Activated naive CD4-positive, alpha-beta T cell treated with anti-CD3 and anti-CD28 coated beads, Interleukin-2, amount 10 ng/mL, durations not matched to agents 7 days and 5 days (primary cell): ENCODE data around the gene SFXN1.

Source experiments
- CTCF ChIA-PET: fragments of 350-600 bp; sonication (Branson Sonifier 250); formaldehyde crosslinking; loops from one replicate; lab custom pipeline; 2021; ENCODE audit warnings: antibody characterized with exemption; lab: Charles Lee
- DNase-seq: peaks from one replicate; pipeline ENCODE4 v3.0.0-alpha.2; 2020
- H3K27ac Mint-ChIP-seq: one replicate; pipeline ENCODE4 v1.8.0; 2021; ENCODE audit warnings: mild to moderate bottlenecking, moderate library complexity, mixed read lengths
- H3K27me3 Mint-ChIP-seq: one replicate; pipeline ENCODE4 v1.8.0; 2021; ENCODE audit warnings: mild to moderate bottlenecking, mixed read lengths
- H3K36me3 Mint-ChIP-seq: one replicate; pipeline ENCODE4 v1.8.0; 2021; ENCODE audit warnings: mixed read lengths
- H3K4me1 Mint-ChIP-seq: one replicate; pipeline ENCODE4 v1.8.0; 2021; ENCODE audit warnings: mixed read lengths
- H3K4me3 Mint-ChIP-seq: one replicate; pipeline ENCODE4 v1.8.0; 2021; ENCODE audit warnings: mild to moderate bottlenecking, moderate library complexity, mixed read lengths
- H3K9me3 Mint-ChIP-seq: one replicate; pipeline ENCODE4 v1.8.0; 2021; ENCODE audit warnings: mixed read lengths

SFXN1 gene

DNA sequence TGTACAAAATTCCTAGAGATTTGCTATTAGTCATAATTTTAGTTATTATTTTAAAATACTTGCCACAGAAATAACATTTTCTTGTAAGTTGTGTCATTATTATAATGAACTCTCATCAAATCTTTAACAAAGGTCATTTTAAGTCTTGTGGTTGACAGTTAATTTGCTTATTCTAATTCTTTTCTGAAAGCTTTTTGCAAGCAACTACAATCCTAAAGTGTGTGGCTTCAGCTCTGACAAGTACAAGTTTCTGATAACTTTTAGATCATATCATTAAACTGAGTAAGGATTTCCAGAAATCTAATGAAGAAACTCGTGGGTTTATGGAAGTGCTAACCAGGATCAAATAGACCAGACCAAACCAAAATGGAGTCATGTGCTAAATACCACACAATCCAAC, 86.4 kb downstream of the SFXN1 start:
- Mint-ChIP-seq H3K27ac (no peak overlapping the region), H3K9me3 (no peaks in the 10 kb centered on the region), H3K27me3 (peaks cover 28% of the 10 kb centered on the region), H3K4me3 (no peak overlapping the region), H3K36me3 (no peaks in the 10 kb centered on the region), H3K4me1 (peaks cover 2% of the 10 kb centered on the region)
- CTCF ChIA-PET = interaction anchor here (2.0 kb wide), 1 partner anchor 31 kb away, joined by 9 read pairs; no protein-coding TSS in a partner anchor
- DNase-seq = no peak

DNA sequence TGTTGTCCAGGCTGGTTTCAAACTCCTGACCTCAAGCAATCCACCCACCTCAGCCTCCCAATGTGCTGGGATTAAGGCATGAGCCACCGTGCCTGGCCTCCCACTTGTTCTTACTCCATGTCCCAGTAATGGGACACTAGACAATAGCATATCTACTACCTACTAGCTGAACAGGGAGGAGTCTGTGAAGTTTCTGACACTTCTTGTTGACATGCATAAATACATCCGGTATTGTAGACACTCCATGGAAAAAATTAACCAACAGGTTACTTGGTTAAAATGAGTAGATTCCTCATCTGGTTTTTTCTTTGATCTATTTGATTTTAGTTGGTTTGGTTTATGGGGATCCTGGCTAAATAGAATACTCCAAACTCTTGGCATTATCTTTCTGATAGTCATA, 88.3 kb downstream of the SFXN1 start:
- no peak for DNase-seq
- H3K4me1 Mint-ChIP-seq = no peaks in the 10 kb centered on the region
- H3K4me3 Mint-ChIP-seq = no peak overlapping the region
- no peaks in the 10 kb centered on the region for H3K9me3 Mint-ChIP-seq
- CTCF ChIA-PET = interaction anchor here (2.0 kb wide), 1 partner anchor 33 kb away, joined by 9 read pairs; no protein-coding TSS in a partner anchor
- no peaks in the 10 kb centered on the region for H3K36me3 Mint-ChIP-seq
- H3K27ac Mint-ChIP-seq = no peak overlapping the region
- peaks cover 25% of the 10 kb centered on the region for H3K27me3 Mint-ChIP-seq

DNA sequence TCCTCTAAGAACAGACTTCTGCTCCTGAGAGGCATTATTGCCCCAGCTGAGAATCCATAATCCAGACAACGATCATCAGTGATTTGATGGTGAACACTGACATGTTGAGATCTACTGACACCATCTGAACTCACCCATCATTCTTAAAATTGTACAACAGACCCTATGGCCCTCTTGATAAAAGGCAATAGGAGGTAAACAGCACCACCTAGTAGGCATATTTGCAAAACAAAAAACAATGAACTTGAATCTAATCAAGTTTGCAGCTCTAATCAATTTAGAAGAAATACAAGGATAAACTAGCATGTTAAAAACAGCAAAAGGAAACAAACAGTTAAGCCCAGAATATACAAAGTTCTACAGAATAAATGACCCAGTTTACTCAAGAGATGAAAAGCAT, 89.6 kb downstream of the SFXN1 start:
- H3K9me3 Mint-ChIP-seq = no peaks in the 10 kb centered on the region
- DNase-seq = no peak
- H3K36me3 Mint-ChIP-seq = no peaks in the 10 kb centered on the region
- no peak overlapping the region for H3K4me3 Mint-ChIP-seq
- peaks cover 21% of the 10 kb centered on the region for H3K27me3 Mint-ChIP-seq
- H3K27ac Mint-ChIP-seq = no peak overlapping the region
- CTCF ChIA-PET = interaction anchor here (0.6 to 1.7 kb wide), 5 partner anchors 20 to 137 kb away, joined by 3 to 10 read pairs (median 4); no protein-coding TSS in a partner anchor
- H3K4me1 Mint-ChIP-seq = no peaks in the 10 kb centered on the region

DNA sequence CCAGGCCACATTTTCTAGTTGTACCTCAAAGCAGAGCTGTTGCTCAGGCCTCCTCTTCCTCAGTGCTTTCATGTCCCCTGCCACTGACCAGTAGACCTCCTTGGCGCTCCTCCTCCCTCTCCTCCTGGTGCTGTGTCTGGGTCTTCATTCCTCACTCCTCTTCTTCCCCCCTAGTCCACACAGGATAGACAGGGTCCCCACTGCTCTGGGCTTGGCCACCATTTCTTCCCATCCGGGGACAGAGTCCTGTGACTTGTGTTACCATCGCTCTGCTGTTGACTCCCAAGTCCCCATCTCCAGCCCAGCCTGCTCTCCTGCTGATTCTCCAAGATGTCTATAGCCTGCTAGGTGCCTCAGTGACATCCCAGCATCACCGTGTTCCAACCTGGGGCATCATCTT, 91.3 kb downstream of the SFXN1 start:
- no peak for DNase-seq
- Mint-ChIP-seq H3K9me3 (no peaks in the 10 kb centered on the region), H3K27me3 (peaks cover 20% of the 10 kb centered on the region), H3K36me3 (no peaks in the 10 kb centered on the region), H3K4me1 (no peaks in the 10 kb centered on the region), H3K4me3 (no peak overlapping the region), H3K27ac (no peak overlapping the region)
- CTCF ChIA-PET = interaction anchor here (1.4 to 1.7 kb wide), 2 partner anchors 35 to 149 kb away, joined by 3 to 6 read pairs; no protein-coding TSS in a partner anchor

DNA sequence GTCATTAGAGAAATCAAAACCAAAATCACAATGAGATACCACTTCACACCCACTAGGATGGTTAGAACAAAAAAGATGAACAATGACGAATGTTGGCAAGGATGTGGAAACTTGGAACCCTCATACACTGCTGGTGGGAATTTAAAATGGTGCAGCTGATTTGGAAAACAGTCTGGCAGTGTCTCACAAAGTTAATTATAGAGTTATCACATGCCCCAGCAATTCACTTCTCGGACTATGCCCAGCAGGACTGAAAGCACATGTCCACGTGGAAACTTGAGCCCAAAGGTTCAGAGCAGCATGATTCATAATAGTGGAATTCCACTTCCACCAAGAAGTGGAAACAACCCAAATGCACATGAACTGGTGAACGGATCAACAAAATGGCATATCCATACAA, 94.5 kb downstream of the SFXN1 start:
- CTCF ChIA-PET = no interaction called here
- H3K9me3 Mint-ChIP-seq = no peaks in the 10 kb centered on the region
- no peak for DNase-seq
- no peak overlapping the region for H3K4me3 Mint-ChIP-seq
- H3K4me1 Mint-ChIP-seq = peaks cover 10% of the 10 kb centered on the region
- no peak overlapping the region for H3K27ac Mint-ChIP-seq
- H3K27me3 Mint-ChIP-seq = peaks cover 41% of the 10 kb centered on the region
- no peaks in the 10 kb centered on the region for H3K36me3 Mint-ChIP-seq

DNA sequence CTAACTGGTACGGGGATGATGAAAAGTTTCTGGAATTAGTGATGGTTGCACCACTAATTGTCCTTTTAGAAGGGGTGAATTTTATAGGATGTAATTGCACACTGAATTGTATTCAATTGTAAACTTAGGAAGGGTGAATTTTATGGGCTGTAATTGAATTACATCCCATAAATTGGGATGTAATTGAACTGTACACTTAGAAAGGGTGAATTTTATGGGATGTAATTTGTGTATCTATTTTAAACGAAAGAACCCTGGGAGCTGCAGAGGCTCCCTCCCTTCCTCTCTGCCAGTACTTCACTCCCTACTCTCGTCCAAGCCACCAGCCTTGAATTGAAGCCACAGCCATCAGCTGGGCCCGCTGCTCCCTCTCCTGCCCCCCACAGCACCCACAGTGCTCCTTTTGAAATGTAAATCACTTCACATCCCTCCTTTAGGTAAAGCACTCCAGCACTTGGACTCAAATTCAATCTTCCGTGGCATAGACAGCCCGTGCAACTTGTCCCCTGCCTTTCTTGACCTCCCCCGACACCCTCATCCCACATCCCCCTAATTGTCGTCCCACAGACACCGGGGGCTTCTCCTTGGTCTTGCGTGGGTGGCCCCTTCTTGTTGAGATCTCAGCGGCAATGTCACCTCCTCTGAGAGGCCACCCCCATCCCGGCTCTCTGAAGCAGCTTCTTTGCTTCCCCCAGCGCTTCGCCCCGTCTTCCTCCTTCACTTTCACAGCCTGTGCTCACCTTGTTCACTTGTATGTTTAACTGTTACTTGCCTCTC, 95.3 kb downstream of the SFXN1 start:
- H3K36me3 Mint-ChIP-seq = no peaks in the 10 kb centered on the region
- no peak overlapping the region for H3K4me3 Mint-ChIP-seq
- no peak overlapping the region for H3K27ac Mint-ChIP-seq
- H3K9me3 Mint-ChIP-seq = no peaks in the 10 kb centered on the region
- peaks cover 41% of the 10 kb centered on the region for H3K27me3 Mint-ChIP-seq
- CTCF ChIA-PET = interaction anchor here (1.0 kb wide), 1 partner anchor 68 kb away, joined by 3 read pairs; no protein-coding TSS in a partner anchor
- peaks cover 10% of the 10 kb centered on the region for H3K4me1 Mint-ChIP-seq
- DNase-seq = no peak

DNA sequence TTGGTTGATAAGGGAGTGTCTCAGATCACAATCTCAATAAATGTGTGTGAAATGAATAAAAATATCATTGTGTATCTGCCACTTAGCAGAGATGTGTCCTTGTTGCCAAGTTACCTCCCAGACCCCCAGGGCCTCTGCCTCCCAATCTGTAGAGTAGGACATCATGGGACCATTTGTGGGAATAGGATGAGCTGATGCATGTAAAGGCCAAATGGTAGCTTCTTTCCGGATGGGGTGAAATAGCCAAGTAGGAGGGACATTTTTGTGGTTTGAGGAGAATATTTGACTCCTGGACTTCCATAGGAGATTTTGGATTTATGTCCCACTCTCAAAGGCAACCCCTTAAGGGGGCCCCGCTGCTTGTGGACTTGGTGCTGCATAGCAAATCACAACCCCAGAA, 96.9 kb downstream of the SFXN1 start:
- CTCF ChIA-PET = interaction anchor here (0.7 to 2.0 kb wide), 4 partner anchors 22 to 126 kb away, joined by 3 to 7 read pairs (median 4); no protein-coding TSS in a partner anchor
- DNase-seq = no peak
- no peak overlapping the region for H3K4me3 Mint-ChIP-seq
- no peak overlapping the region for H3K27ac Mint-ChIP-seq
- H3K4me1 Mint-ChIP-seq = peaks cover 10% of the 10 kb centered on the region
- H3K9me3 Mint-ChIP-seq = no peaks in the 10 kb centered on the region
- no peaks in the 10 kb centered on the region for H3K36me3 Mint-ChIP-seq
- peaks cover 43% of the 10 kb centered on the region for H3K27me3 Mint-ChIP-seq

DNA sequence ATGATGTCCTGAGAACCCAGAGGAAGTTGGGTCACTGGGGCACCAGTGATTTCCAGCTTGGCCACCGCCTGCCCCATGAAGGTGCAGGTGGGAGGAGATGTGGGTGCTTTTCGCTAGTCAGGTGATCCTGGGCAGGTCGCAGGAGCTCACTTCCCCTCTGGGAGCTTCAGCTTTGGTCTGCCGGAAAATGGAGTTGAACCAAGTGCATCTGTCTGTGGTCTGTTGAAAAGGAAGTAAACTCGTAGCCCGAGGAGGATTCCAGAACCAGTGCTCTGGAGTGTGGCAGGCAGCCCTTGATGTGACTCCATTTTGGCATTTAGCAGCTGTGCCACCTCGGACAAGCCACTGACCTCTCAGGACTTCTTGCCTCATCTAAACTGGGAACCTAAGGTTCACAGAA, 97.7 kb downstream of the SFXN1 start:
- Mint-ChIP-seq H3K36me3 (no peaks in the 10 kb centered on the region), H3K27me3 (peaks cover 41% of the 10 kb centered on the region), H3K4me3 (no peak overlapping the region), H3K4me1 (peaks cover 10% of the 10 kb centered on the region), H3K27ac (no peak overlapping the region), H3K9me3 (no peaks in the 10 kb centered on the region)
- CTCF ChIA-PET = interaction anchor here (1.2 to 2.0 kb wide), 2 partner anchors 120 to 126 kb away, joined by 3 to 7 read pairs; no protein-coding TSS in a partner anchor
- DNase-seq = no peak

DNA sequence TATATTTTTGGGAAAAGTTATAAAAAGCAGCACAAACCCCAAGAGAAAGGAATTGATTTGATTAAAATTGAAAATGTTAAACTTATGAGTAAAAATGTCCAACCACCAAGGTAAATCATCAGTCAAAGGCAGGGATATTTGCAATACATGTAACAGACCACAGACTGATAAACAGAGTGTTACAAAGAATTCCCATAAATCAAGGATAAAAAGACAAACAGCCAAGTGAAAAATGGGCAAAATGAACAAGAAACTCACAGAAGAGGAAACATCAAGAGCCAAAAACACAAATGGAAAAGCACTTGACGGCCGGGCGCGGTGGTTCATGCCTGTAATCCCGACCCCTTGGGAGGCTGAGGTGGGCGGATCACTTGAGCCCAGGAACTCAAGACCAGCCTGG, 98.2 kb downstream of the SFXN1 start:
- H3K4me1 Mint-ChIP-seq = peaks cover 10% of the 10 kb centered on the region
- no peak overlapping the region for H3K27ac Mint-ChIP-seq
- no peaks in the 10 kb centered on the region for H3K36me3 Mint-ChIP-seq
- H3K4me3 Mint-ChIP-seq = no peak overlapping the region
- CTCF ChIA-PET = interaction anchor here (1.2 to 2.0 kb wide), 2 partner anchors 120 to 125 kb away, joined by 3 to 7 read pairs; no protein-coding TSS in a partner anchor
- H3K27me3 Mint-ChIP-seq = peaks cover 36% of the 10 kb centered on the region
- DNase-seq = no peak
- no peaks in the 10 kb centered on the region for H3K9me3 Mint-ChIP-seq
